ENCODE results near the gene SPRYD4.

SPRYD4 gene

GRCh38 chr12:56520048-56520447, 51.7 kb downstream of the SPRYD4 start:
- no peak for DNase-seq (ENCODE audit: extremely low read depth in 1 of 2, low read depth in 1 of 2)

GRCh38 chr12:56520506-56520905, 52.1 kb downstream of the SPRYD4 start:
- DNase-seq (ENCODE audit: extremely low read depth in 1 of 2, low read depth in 1 of 2): no peak

- DNase-seq (ENCODE audit: extremely low read depth in 1 of 2, low read depth in 1 of 2): no peak
These were observed 52.8 kb downstream of the SPRYD4 start for GRCh38 chr12:56521209-56521589.

- peak in 1 of 2 donors; percentile 3 for DNase-seq (ENCODE audit: extremely low read depth in 1 of 2, low read depth in 1 of 2)
These were observed 53.4 kb downstream of the SPRYD4 start, which contains the start of gene RBMS2 for GRCh38 chr12:56521590-56522371. TSS of gene RBMS2 (plus strand) at chr12:56521820. CDS start at chr12:56522024, 204 bp downstream.

GRCh38 chr12:56522411-56523193, 54.2 kb downstream of the SPRYD4 start:
- no peak for DNase-seq (ENCODE audit: extremely low read depth in 1 of 2, low read depth in 1 of 2)

- DNase-seq (ENCODE audit: extremely low read depth in 1 of 2, low read depth in 1 of 2): no peak
These were observed 60.5 kb downstream of the SPRYD4 start for GRCh38 chr12:56528846-56529245.
